Activated naive CD8-positive, alpha-beta T cell treated with anti-CD3 and anti-CD28 coated beads, Interleukin-2, amount 10 ng/mL, durations not matched to agents 7 days and 5 days (primary cell): ENCODE data around the gene FAM98C. TPM values are rescaled to one million over a fixed set of nuclear protein-coding genes. Genes with fewer than 3 reads are reported as not detected.
"Not testable (repeated sequence)": the region's sequence is repeated elsewhere in the genome, so short reads cannot be mapped to it uniquely, and the experiment has no call there.

ENCODE experiments used
- ATAC-seq: fragments of 150-1000 bp; cut with Tn5 transposase; one replicate; pipeline ENCODE4 v1.10.0; 2021; ENCODE audit warnings: low read depth, moderate library complexity
- POLR2A ChIA-PET: fragments of 350-600 bp; sonication (Branson Sonifier 250); formaldehyde crosslinking; loops from one replicate; lab custom pipeline; 2021; ENCODE audit warnings: antibody characterized with exemption; lab: Charles Lee
- DNase-seq: peaks from one replicate; pipeline ENCODE4 v3.0.0; 2021
- H3K27ac Mint-ChIP-seq: one replicate; pipeline ENCODE4 v1.8.0; 2022; ENCODE audit warnings: mild to moderate bottlenecking, mixed read lengths
- H3K27me3 Mint-ChIP-seq: one replicate; pipeline ENCODE4 v1.8.0; 2022; ENCODE audit warnings: mild to moderate bottlenecking, moderate library complexity, mixed read lengths
- H3K36me3 Mint-ChIP-seq: one replicate; pipeline ENCODE4 v1.8.0; 2021; ENCODE audit warnings: mild to moderate bottlenecking, mixed read lengths
- H3K4me1 Mint-ChIP-seq: one replicate; pipeline ENCODE4 v1.8.0; 2021; ENCODE audit warnings: mixed read lengths
- H3K4me3 Mint-ChIP-seq: one replicate; pipeline ENCODE4 v1.8.0; 2022; ENCODE audit warnings: mild to moderate bottlenecking, moderate library complexity, mixed read lengths
- H3K9me3 Mint-ChIP-seq: one replicate; pipeline ENCODE4 v1.8.0; 2021; ENCODE audit warnings: mixed read lengths
- total RNA-seq, 2 experiments: library from RNA; stranded (reverse); gene quantifications; one replicate each; pipeline ENCODE4 v1.2.3, GENCODE V29; 2021

Gene FAM98C
- total RNA-seq, 2 experiments from 2014 or later, result 32.5 to 37.7 TPM

GRCh38 chr19:38391911-38392464, 10.9 kb upstream of the FAM98C start:
- Mint-ChIP-seq H3K4me1 (peaks cover 25% of the 10 kb centered on the region), H3K36me3 (peaks cover 7% of the 10 kb centered on the region), H3K4me3 (no peak overlapping the region), H3K27ac (no peak overlapping the region), H3K9me3 (no peaks in the 10 kb centered on the region), H3K27me3 (peaks cover 48% of the 10 kb centered on the region)
- no peak for DNase-seq
- no peak for ATAC-seq
- POLR2A ChIA-PET, result no interaction called here

GRCh38 chr19:38392707-38393308, 10.1 kb upstream of the FAM98C start:
- ATAC-seq, result no peak
- no peak for DNase-seq
- no peak overlapping the region for H3K27ac Mint-ChIP-seq
- peaks cover 4% of the 10 kb centered on the region for H3K36me3 Mint-ChIP-seq
- peaks cover 19% of the 10 kb centered on the region for H3K4me1 Mint-ChIP-seq
- H3K9me3 Mint-ChIP-seq, result no peaks in the 10 kb centered on the region
- POLR2A ChIA-PET, result no interaction called here
- no peak overlapping the region for H3K4me3 Mint-ChIP-seq
- peaks cover 42% of the 10 kb centered on the region for H3K27me3 Mint-ChIP-seq

- peak; percentile 71 for ATAC-seq
- peak overlapping the region; percentile 78 for H3K4me3 Mint-ChIP-seq
- DNase-seq, result peak; percentile 82
These were observed 8.4 kb upstream of the FAM98C start for GRCh38 chr19:38394488-38394887.

GRCh38 chr19:38395381-38396114, 7.3 kb upstream of the FAM98C start:
- Mint-ChIP-seq H3K27ac (peak overlapping the region; percentile 67), H3K9me3 (no peaks in the 10 kb centered on the region), H3K36me3 (peaks cover 2% of the 10 kb centered on the region), H3K4me3 (peak overlapping the region; percentile 78), H3K4me1 (peaks cover 14% of the 10 kb centered on the region), H3K27me3 (peaks cover 33% of the 10 kb centered on the region)
- peak; percentile 74 for DNase-seq
- POLR2A ChIA-PET, result interaction anchor here (0.6 to 2.0 kb wide), 8 partner anchors 8 to 844 kb away, joined by 3 to 6 read pairs (median 5); partner anchors contain the start of genes EIF3K, GGN and PSMD8
- peak; percentile 87 for ATAC-seq

More at GRCh38 chr19:38394488-38394887, 8.4 kb upstream of the FAM98C start:
- Mint-ChIP-seq H3K36me3 (peaks cover 2% of the 10 kb centered on the region), H3K4me1 (peaks cover 15% of the 10 kb centered on the region), H3K27ac (peak overlapping the region; percentile 67), H3K27me3 (peaks cover 38% of the 10 kb centered on the region), H3K9me3 (no peaks in the 10 kb centered on the region)
- POLR2A ChIA-PET, result interaction anchor here (0.6 to 2.0 kb wide), 6 partner anchors 8 to 224 kb away, joined by 3 to 6 read pairs (median 5); partner anchors contain the start of genes EIF3K, FAM98C and PSMD8

- POLR2A ChIA-PET, result interaction anchor here (0.6 to 1.8 kb wide), 3 partner anchors 144 to 301 kb away, joined by 3 to 4 read pairs (median 3); partner anchors contain the start of gene EIF3K
- no peak overlapping the region for H3K27ac Mint-ChIP-seq
- DNase-seq (no peak), ATAC-seq (no peak)
- H3K4me1 Mint-ChIP-seq, result peaks cover 17% of the 10 kb centered on the region
- peaks cover 2% of the 10 kb centered on the region for H3K36me3 Mint-ChIP-seq
- H3K4me3 Mint-ChIP-seq, result no peak overlapping the region
- peaks cover 17% of the 10 kb centered on the region for H3K27me3 Mint-ChIP-seq
- no peaks in the 10 kb centered on the region for H3K9me3 Mint-ChIP-seq
These were observed 3.8 kb upstream of the FAM98C start for GRCh38 chr19:38399081-38399480.

- H3K27ac Mint-ChIP-seq, result no peak overlapping the region
- DNase-seq, result no peak
- peaks cover 15% of the 10 kb centered on the region for H3K27me3 Mint-ChIP-seq
- POLR2A ChIA-PET, result interaction anchor here (0.6 to 1.8 kb wide), 3 partner anchors 145 to 300 kb away, joined by 3 to 4 read pairs (median 3); partner anchors contain the start of gene EIF3K
- no peak overlapping the region for H3K4me3 Mint-ChIP-seq
- no peaks in the 10 kb centered on the region for H3K9me3 Mint-ChIP-seq
- H3K36me3 Mint-ChIP-seq, result peaks cover 2% of the 10 kb centered on the region
- peaks cover 17% of the 10 kb centered on the region for H3K4me1 Mint-ChIP-seq
- ATAC-seq, result no peak
These were observed 3.4 kb upstream of the FAM98C start for GRCh38 chr19:38399537-38399936.

GRCh38 chr19:38400361-38400760, 2.5 kb upstream of the FAM98C start:
- Mint-ChIP-seq H3K9me3 (no peaks in the 10 kb centered on the region), H3K36me3 (peaks cover 5% of the 10 kb centered on the region), H3K27me3 (peaks cover 15% of the 10 kb centered on the region), H3K4me3 (no peak overlapping the region), H3K27ac (peak overlapping the region; percentile 17), H3K4me1 (peaks cover 13% of the 10 kb centered on the region)
- ATAC-seq (no peak), DNase-seq (no peak)
- POLR2A ChIA-PET, result interaction anchor here (1.2 kb wide), 1 partner anchor 146 kb away, joined by 3 read pairs; no protein-coding TSS in a partner anchor

- no peak for ATAC-seq
- Mint-ChIP-seq H3K27me3 (peaks cover 15% of the 10 kb centered on the region), H3K9me3 (no peaks in the 10 kb centered on the region), H3K4me3 (no peak overlapping the region), H3K27ac (no peak overlapping the region), H3K36me3 (peaks cover 6% of the 10 kb centered on the region), H3K4me1 (peaks cover 13% of the 10 kb centered on the region)
- no peak for DNase-seq
- POLR2A ChIA-PET, result interaction anchor here (2.0 to 2.9 kb wide), 2 partner anchors 13 to 27 kb away, joined by 10 to 15 read pairs; partner anchors contain the start of genes GGN, PSMD8 and SPRED3
These were observed 1.7 kb upstream of the FAM98C start for GRCh38 chr19:38401148-38401547.

- H3K9me3 Mint-ChIP-seq, result no peaks in the 10 kb centered on the region
- peaks cover 6% of the 10 kb centered on the region for H3K4me1 Mint-ChIP-seq
- peaks cover 11% of the 10 kb centered on the region for H3K27me3 Mint-ChIP-seq
- peaks cover 10% of the 10 kb centered on the region for H3K36me3 Mint-ChIP-seq
- ATAC-seq (no peak), DNase-seq (no peak)
- H3K27ac Mint-ChIP-seq, result peak overlapping the region; percentile 96
- POLR2A ChIA-PET, result interaction anchor here (0.5 to 2.9 kb wide), 27 partner anchors 9 to 551 kb away, joined by 3 to 23 read pairs (median 4); partner anchors contain the start of genes ACTN4, EIF3K, GGN and MAP4K1
- peak overlapping the region; percentile 95 for H3K4me3 Mint-ChIP-seq
These were observed 298 bp upstream of the FAM98C start for GRCh38 chr19:38402623-38402966.

GRCh38 chr19:38404858-38405257, 2.0 kb downstream of the FAM98C start:
- H3K27ac Mint-ChIP-seq, result no peak overlapping the region
- POLR2A ChIA-PET, result interaction anchor here (0.5 kb wide), 1 partner anchor 109 kb away, joined by 4 read pairs; no protein-coding TSS in a partner anchor
- H3K4me1 Mint-ChIP-seq, result peaks cover 6% of the 10 kb centered on the region
- H3K36me3 Mint-ChIP-seq, result peaks cover 12% of the 10 kb centered on the region
- peaks cover 6% of the 10 kb centered on the region for H3K27me3 Mint-ChIP-seq
- no peak overlapping the region for H3K4me3 Mint-ChIP-seq
- no peak for DNase-seq
- ATAC-seq, result no peak
- no peaks in the 10 kb centered on the region for H3K9me3 Mint-ChIP-seq

GRCh38 chr19:38405276-38405675, 2.4 kb downstream of the FAM98C start:
- H3K27ac Mint-ChIP-seq, result peak overlapping the region; percentile 42
- H3K9me3 Mint-ChIP-seq, result no peaks in the 10 kb centered on the region
- H3K27me3 Mint-ChIP-seq, result peaks cover 6% of the 10 kb centered on the region
- no peak for ATAC-seq
- H3K36me3 Mint-ChIP-seq, result peaks cover 12% of the 10 kb centered on the region
- H3K4me3 Mint-ChIP-seq, result peak overlapping the region; percentile 37
- peaks cover 6% of the 10 kb centered on the region for H3K4me1 Mint-ChIP-seq
- POLR2A ChIA-PET, result no interaction called here
- no peak for DNase-seq

GRCh38 chr19:38409631-38410133, 6.8 kb downstream of the FAM98C start:
- no peaks in the 10 kb centered on the region for H3K4me1 Mint-ChIP-seq
- no peaks in the 10 kb centered on the region for H3K27me3 Mint-ChIP-seq
- DNase-seq (no peak), ATAC-seq (no peak)
- no peak overlapping the region for H3K27ac Mint-ChIP-seq
- POLR2A ChIA-PET, result interaction anchor here (0.5 to 1.6 kb wide), 3 partner anchors 14 to 937 kb away, joined by 3 to 5 read pairs (median 4); no protein-coding TSS in a partner anchor
- H3K9me3 Mint-ChIP-seq, result no peaks in the 10 kb centered on the region
- no peak overlapping the region for H3K4me3 Mint-ChIP-seq
- H3K36me3 Mint-ChIP-seq, result peaks cover 11% of the 10 kb centered on the region

- DNase-seq, H3K27me3 Mint-ChIP-seq, H3K36me3 Mint-ChIP-seq, H3K4me1 Mint-ChIP-seq, H3K9me3 Mint-ChIP-seq, H3K27ac Mint-ChIP-seq, ATAC-seq, H3K4me3 Mint-ChIP-seq: not testable (repeated sequence)
- POLR2A ChIA-PET, result interaction anchor here (0.7 to 1.6 kb wide), 2 partner anchors 15 kb away, joined by 3 to 5 read pairs; no protein-coding TSS in a partner anchor
These were observed 7.5 kb downstream of the FAM98C start for GRCh38 chr19:38410407-38410806.
